Measurements from ENCODE around the gene PRR3. TPM values are rescaled to one million over a fixed set of nuclear protein-coding genes. Genes with fewer than 3 reads are reported as not detected.

PRR3 gene
- total RNA-seq, 2 donors from 2014 or later: 11.2 to 13.9 TPM

DNA sequence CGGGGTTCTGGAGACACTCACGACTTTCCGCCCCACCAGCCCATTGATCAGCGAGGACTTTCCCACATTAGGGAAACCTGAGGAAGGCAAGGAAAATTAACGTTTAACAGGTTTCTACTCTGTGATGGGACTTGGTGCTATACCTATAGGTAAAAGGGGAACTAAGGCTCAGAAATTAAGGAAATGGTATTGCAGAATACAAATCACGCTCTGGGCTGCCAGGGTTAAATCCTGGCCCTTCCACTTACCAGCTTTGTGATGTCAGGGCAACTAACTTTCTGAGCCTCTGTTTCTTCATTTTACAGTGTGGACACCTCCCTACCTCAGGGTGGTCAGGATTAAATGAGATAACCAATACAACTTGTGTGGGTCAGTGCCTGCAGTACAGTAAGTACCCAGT is 9.6 kb upstream of the PRR3 start:
- H3K27ac Mint-ChIP-seq: peak overlapping the region; percentile 53
- no peaks in the 10 kb centered on the region for H3K27me3 Mint-ChIP-seq
- peaks cover 26% of the 10 kb centered on the region for H3K36me3 Mint-ChIP-seq (ENCODE audit: low read depth)

DNA sequence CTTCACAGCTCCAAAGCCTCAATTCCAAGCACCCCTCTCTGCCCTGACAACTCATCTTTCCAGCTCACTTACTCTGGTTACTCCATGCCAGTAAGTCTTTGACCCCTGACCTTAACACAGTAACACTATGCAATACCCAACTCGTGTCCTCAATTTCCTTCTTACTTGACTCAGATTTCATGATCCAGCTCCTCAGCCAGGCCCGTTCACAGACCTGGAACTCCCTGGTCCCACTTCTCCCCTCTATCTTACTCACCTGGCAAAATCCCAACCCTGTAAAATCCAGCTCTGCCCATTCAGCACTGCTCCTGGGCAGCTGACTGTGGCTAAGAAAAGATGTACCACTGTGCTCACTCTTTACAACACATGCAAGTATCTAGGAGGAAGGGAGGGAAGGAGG is 8.7 kb upstream of the PRR3 start:
- Mint-ChIP-seq H3K36me3 (ENCODE audit: low read depth) (peaks cover 32% of the 10 kb centered on the region), H3K27ac (peak overlapping the region; percentile 83), H3K4me1 (peaks cover 40% of the 10 kb centered on the region), H3K4me3 (peak overlapping the region; percentile 68), H3K27me3 (no peaks in the 10 kb centered on the region)
- ATAC-seq (no peak), DNase-seq (no peak)
- H3K9me3 ChIP-seq (ENCODE audit: control insufficient read depth, low read length, poor library complexity, severe bottlenecking): no peaks in the 10 kb centered on the region

More for the DNA sequence above, 9.6 kb upstream of the PRR3 start:
- no peaks in the 10 kb centered on the region for H3K9me3 ChIP-seq (ENCODE audit: control insufficient read depth, low read length, poor library complexity, severe bottlenecking)
- ATAC-seq: no peak
- H3K4me3 Mint-ChIP-seq: no peak overlapping the region
- DNase-seq: no peak
- peaks cover 43% of the 10 kb centered on the region for H3K4me1 Mint-ChIP-seq

DNA sequence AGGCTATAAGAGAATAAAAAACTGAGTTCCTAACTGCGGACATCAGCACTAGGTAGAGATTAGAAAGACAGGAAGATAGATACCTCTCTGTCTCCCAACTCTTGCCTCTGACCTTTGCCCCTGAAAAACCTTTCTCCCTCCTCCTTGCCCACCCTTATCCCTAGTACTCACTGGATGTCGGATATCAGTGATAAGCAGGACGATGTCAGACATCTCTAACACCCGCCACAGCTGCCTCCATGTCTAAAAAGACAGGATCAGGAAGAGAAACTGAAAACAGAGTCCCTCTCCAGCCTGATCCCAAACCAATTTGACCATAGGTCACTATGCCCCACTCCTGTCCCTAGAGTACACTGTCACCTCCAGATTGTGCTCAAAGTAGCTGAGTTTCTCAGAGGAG is 2.7 kb upstream of the PRR3 start:
- peaks cover 36% of the 10 kb centered on the region for H3K36me3 Mint-ChIP-seq (ENCODE audit: low read depth)

DNA sequence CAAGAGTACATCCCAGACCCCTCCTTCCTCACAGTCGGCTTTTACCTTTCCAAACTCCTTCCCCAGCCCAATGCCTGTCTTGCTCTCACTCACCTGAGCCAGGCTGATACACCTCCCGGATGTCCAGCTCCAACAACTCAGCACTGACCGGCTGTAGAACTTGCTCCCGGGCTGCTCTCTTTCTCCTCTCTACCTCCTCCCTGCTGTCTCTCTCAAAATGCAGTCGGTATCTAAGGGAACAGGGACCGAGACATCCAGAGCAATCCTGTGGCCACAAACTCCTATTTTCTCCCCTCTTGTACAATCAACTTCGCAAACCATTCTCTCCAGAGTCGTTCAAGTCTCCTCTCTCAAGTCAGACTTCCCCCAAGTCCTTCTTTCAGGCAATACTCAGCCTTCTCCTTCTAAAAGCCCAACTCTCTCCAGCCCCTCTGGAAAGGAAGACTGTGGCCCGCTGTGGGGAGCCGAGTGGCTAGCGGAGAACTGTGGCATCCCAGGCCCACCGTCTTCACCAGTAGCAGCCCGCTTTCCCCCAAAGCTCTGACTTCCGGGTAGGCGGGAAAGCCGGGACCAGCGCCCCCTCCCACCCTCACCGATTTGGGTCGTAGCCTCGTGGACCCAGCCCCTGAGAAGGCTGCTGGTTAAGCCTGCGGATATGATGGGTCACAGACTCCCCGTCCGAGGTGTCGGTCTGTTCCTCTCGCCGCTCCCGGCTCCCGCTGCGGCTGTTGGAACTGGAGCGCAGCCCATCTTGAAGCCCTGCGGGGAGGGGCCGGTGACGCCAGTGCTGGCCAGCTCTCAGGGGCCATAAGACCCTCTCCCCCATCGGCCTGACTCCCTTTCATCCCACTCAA is 1.9 kb upstream of the PRR3 start:
- H3K27me3 Mint-ChIP-seq: no peaks in the 10 kb centered on the region
- no peak for DNase-seq
- peak overlapping the region; percentile 99 for H3K4me3 Mint-ChIP-seq
- ATAC-seq: no peak
- peak overlapping the region; percentile 100 for H3K27ac Mint-ChIP-seq
- peaks cover 30% of the 10 kb centered on the region for H3K36me3 Mint-ChIP-seq (ENCODE audit: low read depth)
- H3K9me3 ChIP-seq (ENCODE audit: control insufficient read depth, low read length, poor library complexity, severe bottlenecking): no peaks in the 10 kb centered on the region
- peaks cover 48% of the 10 kb centered on the region for H3K4me1 Mint-ChIP-seq

More for the DNA sequence above, 2.7 kb upstream of the PRR3 start:
- H3K9me3 ChIP-seq (ENCODE audit: control insufficient read depth, low read length, poor library complexity, severe bottlenecking): no peaks in the 10 kb centered on the region
- H3K27ac Mint-ChIP-seq: peak overlapping the region; percentile 100
- no peak for ATAC-seq
- peaks cover 52% of the 10 kb centered on the region for H3K4me1 Mint-ChIP-seq
- no peaks in the 10 kb centered on the region for H3K27me3 Mint-ChIP-seq
- no peak for DNase-seq
- peak overlapping the region; percentile 99 for H3K4me3 Mint-ChIP-seq

DNA sequence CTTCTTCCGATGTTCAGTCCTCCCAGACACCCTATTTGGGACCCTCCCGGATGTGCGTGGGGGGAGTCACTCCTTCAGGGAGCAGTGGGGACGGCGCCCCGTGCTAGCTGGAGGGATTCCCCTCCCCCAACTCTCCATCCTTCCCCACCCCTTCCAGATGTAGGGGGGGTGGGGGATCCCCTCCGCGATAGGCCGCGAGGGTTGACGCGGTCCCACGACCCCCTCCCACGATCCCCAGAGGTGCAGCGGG is 1.4 kb upstream of the PRR3 start:
- DNase-seq (no peak), ATAC-seq (no peak)
- H3K4me3 Mint-ChIP-seq: peak overlapping the region; percentile 99
- peak overlapping the region; percentile 100 for H3K27ac Mint-ChIP-seq
- H3K4me1 Mint-ChIP-seq: peaks cover 43% of the 10 kb centered on the region
- H3K9me3 ChIP-seq (ENCODE audit: control insufficient read depth, low read length, poor library complexity, severe bottlenecking): no peaks in the 10 kb centered on the region
- no peaks in the 10 kb centered on the region for H3K27me3 Mint-ChIP-seq
- peaks cover 25% of the 10 kb centered on the region for H3K36me3 Mint-ChIP-seq (ENCODE audit: low read depth)

DNA sequence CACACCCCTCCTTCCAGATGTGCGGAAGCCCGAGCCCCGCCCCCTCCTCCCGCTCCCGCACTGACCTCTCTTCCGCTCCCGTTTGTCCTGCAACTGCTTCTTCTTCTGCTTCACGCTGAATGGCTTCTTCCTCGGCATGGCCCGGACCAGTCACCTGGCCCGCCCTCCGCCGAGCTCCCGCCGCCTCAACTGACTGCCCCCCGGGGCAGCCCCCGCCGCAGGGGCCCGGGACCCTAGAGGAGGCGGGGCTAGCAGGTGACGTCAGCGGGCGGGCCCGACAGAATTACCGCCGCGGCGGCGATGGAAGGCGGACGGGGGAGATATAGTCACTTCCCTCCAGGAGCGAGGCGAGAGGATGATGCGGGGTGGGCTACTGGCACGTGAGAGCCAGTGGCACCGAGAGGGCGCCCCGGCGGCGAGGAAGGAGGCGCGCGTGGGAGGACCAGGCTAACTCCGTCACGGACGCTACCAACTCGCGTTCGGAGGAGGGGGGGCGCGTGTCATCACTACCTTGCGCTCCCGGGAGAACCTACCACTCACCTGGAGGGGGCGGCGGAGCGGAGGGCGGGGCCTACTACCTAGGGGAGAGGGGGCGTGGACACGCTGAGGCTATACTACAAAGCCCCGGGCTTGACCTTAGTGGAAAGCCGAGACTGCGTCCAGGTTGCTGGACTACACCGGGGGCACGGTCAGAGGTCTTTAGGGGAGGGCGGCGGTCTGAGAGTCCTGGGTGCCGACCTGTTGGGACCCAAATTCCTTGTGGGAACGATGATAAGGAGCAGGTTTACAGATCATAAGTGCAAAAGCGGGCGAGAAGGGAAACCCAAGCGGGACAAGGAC is 809 bp upstream of the PRR3 start, which contains the start of gene GNL1:
TSS of gene GNL1 (minus strand) at position 424 of the 840 bp plus-strand sequence. CDS start at position 138, 286 bp downstream.
- Mint-ChIP-seq H3K4me1 (peaks cover 39% of the 10 kb centered on the region), H3K27me3 (no peaks in the 10 kb centered on the region), H3K27ac (peak within 1 kb of the TSS; percentile 100), H3K4me3 (peak within 1 kb of the TSS; percentile 99), H3K36me3 (ENCODE audit: low read depth) (peaks cover 21% of the 10 kb centered on the region)
- no peaks in the 10 kb centered on the region for H3K9me3 ChIP-seq (ENCODE audit: control insufficient read depth, low read length, poor library complexity, severe bottlenecking)
- DNase-seq (peak; percentile 96 to 99 (median 98)), ATAC-seq (peak; percentile 92)

DNA sequence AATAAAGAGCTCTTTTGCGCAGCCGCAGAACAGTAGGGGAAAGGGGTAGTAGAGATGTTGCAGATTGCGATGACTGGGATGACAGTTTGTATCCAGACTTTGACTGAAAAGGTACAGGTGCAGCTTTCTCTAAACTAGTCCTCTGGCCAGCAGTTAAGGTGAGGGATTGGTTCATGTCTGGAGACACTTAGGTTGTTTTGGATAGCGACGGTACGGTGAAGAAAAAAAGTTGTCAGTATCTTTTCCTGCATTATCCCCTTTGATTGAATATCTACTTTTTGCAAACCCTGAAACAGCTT is 537 bp downstream of the PRR3 start:
- peaks cover 41% of the 10 kb centered on the region for H3K4me1 Mint-ChIP-seq
- no peaks in the 10 kb centered on the region for H3K27me3 Mint-ChIP-seq
- H3K4me3 Mint-ChIP-seq: peak overlapping the region; percentile 99
- peak in 1 of 3 donors; percentile 34 for DNase-seq
- H3K27ac Mint-ChIP-seq: peak overlapping the region; percentile 100
- no peak for ATAC-seq
- H3K36me3 Mint-ChIP-seq (ENCODE audit: low read depth): peaks cover 15% of the 10 kb centered on the region
- no peaks in the 10 kb centered on the region for H3K9me3 ChIP-seq (ENCODE audit: control insufficient read depth, low read length, poor library complexity, severe bottlenecking)

DNA sequence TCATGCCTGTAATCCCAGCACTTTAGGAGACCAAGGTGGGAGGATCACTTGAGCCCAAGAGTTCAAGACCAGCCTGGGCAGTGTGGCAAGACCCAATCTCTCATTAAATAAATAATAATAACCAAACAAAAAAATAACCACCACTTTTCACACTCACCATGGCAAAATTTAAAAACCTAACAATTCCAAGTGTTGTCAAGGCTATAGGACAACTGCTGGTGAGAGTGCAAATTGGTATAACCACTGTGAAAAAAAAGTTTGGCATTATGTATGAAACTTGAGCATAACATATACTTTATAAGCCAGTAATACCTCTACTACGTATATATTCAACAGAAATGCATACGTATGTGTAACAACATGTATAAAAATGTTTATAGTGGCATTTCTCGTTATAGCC is 3.8 kb downstream of the PRR3 start:
- ATAC-seq (no peak), DNase-seq (no peak)
- H3K9me3 ChIP-seq (ENCODE audit: control insufficient read depth, low read length, poor library complexity, severe bottlenecking): no peaks in the 10 kb centered on the region
- Mint-ChIP-seq H3K4me3 (no peak overlapping the region), H3K27ac (no peak overlapping the region), H3K27me3 (no peaks in the 10 kb centered on the region), H3K36me3 (ENCODE audit: low read depth) (peaks cover 10% of the 10 kb centered on the region), H3K4me1 (peaks cover 30% of the 10 kb centered on the region)

DNA sequence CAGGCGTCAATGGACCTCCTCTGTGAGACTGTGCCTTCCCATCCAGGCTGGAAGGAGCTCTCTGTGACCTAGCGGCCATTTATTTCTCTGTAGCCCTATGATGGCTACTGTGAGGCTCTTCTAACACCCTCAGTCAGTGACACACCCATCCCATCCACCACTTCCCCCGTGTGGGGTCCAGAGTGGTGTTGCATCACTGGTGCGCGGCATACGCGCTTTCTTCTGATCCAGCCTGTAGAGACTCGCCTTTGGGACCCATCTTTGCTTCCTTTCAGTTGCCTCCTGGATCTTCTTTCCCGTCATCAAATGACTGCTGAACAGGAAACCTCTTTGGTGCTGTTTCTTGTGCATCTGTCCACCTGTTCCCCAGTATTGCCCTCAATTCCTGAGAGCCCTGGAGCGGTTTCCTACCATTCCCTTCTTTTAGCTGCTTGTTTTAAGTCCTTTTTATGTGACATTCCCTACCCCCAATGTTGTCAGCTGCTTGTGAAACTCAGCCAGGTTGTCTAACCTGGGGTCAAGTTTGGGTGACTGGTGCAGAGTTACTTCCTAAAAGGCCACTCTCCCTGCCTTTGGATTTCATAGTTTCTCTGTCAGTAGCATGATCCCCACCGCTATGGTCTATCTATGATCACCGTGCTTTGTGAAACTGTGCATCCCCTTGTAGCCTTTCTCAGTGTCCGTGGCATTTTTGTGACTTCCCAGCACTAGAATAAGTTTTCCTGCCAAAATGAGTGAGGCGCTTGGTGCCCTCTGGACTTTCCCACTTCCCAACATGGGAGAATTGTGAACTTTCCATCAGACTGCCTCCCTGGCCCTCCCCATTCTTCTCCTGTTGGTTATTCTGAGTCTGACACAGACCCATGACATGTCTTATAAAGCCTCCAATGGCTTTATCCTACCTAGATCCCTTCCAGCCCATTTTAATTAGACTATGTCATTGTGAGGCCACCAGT is 5.7 kb downstream of the PRR3 start:
- no peak overlapping the region for H3K4me3 Mint-ChIP-seq
- no peak for ATAC-seq
- no peak for DNase-seq
- H3K4me1 Mint-ChIP-seq: peaks cover 19% of the 10 kb centered on the region
- H3K27me3 Mint-ChIP-seq: no peaks in the 10 kb centered on the region
- H3K36me3 Mint-ChIP-seq (ENCODE audit: low read depth): peaks cover 5% of the 10 kb centered on the region
- H3K9me3 ChIP-seq (ENCODE audit: control insufficient read depth, low read length, poor library complexity, severe bottlenecking): no peaks in the 10 kb centered on the region
- peak overlapping the region; percentile 90 for H3K27ac Mint-ChIP-seq

DNA sequence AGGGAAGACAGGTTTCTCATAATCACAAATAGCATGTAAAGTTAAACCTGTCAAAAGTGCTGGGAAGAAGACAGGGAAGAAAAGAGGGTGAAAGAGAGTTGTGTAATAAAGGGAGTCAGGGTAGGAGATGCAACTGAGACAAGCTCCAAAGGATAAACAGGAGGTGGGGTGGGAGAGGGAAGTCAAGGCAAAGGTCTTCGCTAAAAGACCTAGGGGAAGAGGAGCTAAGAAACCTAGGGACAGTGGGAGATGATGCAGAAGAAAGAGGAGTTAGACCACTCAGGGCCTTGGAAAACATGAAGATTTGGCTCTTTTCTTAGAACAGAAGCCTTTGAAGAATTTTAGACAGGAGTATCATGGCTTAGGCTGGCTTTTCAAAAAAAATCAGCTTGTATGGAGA is 7.0 kb downstream of the PRR3 start:
- Mint-ChIP-seq H3K27me3 (no peaks in the 10 kb centered on the region), H3K36me3 (ENCODE audit: low read depth) (peaks cover 5% of the 10 kb centered on the region), H3K27ac (no peak overlapping the region), H3K4me1 (peaks cover 12% of the 10 kb centered on the region), H3K4me3 (no peak overlapping the region)
- ATAC-seq (no peak), DNase-seq (no peak)
- no peaks in the 10 kb centered on the region for H3K9me3 ChIP-seq (ENCODE audit: control insufficient read depth, low read length, poor library complexity, severe bottlenecking)

DNA sequence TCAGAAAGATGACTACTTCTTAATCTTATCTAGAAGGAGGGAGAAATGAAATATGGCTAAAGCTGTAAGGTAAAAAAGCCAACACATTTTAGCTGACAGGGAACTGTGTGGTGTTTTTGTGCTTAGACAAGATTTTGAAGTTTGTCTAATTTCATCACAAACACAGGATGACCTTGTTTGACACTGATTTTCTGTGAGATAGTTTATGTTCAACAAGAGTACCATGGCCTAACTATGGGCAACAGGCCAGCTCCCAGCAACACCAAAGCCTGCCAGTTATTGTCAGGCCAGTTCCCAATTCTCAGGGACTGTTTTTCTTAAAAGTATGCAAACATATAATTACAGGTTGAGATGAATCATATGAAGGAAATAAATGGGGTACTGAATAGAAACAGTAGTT is 8.7 kb downstream of the PRR3 start:
- ATAC-seq (no peak), DNase-seq (no peak)
- Mint-ChIP-seq H3K4me3 (no peak overlapping the region), H3K27me3 (no peaks in the 10 kb centered on the region), H3K36me3 (ENCODE audit: low read depth) (peaks cover 5% of the 10 kb centered on the region), H3K4me1 (peaks cover 24% of the 10 kb centered on the region), H3K27ac (no peak overlapping the region)
- H3K9me3 ChIP-seq (ENCODE audit: control insufficient read depth, low read length, poor library complexity, severe bottlenecking): no peaks in the 10 kb centered on the region

DNA sequence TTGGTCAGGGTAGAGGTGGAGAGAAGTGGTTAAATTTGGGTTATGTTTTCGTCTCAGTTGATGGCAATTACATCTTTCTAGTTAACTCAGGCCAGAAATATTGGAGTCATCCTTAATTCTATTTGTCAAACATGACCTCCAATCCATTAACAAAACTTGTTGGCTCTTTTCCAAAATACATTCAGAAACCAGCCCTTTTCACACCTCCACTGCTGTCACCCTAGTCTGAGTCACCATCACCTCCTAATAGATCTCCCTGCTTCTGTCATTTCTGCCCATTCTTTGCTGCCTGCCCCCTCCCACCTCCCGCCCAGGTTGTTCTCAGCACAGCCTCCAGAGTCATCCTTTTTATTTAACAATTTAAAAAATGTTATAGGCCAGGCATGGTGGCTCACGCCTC is 11.2 kb downstream of the PRR3 start:
- Mint-ChIP-seq H3K4me3 (no peak overlapping the region), H3K27ac (no peak overlapping the region), H3K4me1 (peaks cover 42% of the 10 kb centered on the region), H3K36me3 (ENCODE audit: low read depth) (peaks cover 6% of the 10 kb centered on the region), H3K27me3 (no peaks in the 10 kb centered on the region)
- DNase-seq (no peak), ATAC-seq (no peak)
- H3K9me3 ChIP-seq (ENCODE audit: control insufficient read depth, low read length, poor library complexity, severe bottlenecking): no peaks in the 10 kb centered on the region

DNA sequence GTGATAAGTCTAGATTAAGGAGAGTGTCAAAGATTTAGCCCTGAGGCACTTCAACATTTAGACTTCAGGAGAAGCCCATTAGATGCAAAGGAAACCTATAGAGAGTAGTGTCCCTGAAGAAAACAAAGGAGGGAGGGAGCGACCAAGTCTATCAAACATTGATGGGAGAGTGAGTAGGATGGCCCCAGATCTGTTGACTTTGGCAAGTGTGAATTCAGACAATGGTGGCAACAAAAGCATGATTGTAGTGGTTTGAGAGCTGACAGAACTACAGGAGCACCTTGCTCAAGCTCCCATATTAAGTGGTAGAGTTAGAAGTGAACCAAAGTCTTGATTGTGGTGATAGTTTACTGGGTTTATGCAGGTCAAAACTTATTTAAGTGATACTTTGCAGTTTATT is 13.2 kb downstream of the PRR3 start:
- peaks cover 11% of the 10 kb centered on the region for H3K36me3 Mint-ChIP-seq (ENCODE audit: low read depth)
- no peaks in the 10 kb centered on the region for H3K9me3 ChIP-seq (ENCODE audit: control insufficient read depth, low read length, poor library complexity, severe bottlenecking)
- peak overlapping the region; percentile 100 for H3K4me3 Mint-ChIP-seq
- H3K27ac Mint-ChIP-seq: peak overlapping the region; percentile 100
- no peaks in the 10 kb centered on the region for H3K27me3 Mint-ChIP-seq
- no peak for DNase-seq
- no peak for ATAC-seq
- peaks cover 57% of the 10 kb centered on the region for H3K4me1 Mint-ChIP-seq

Measured in T-helper 17 cell (primary cell).